GM18508 (cell line): ENCODE results near the gene SEPTIN7.
A peak's percentile ranks its signal among the peaks of the same experiment; 100 is the strongest.
"Not testable (repeated sequence)": the region's sequence is repeated elsewhere in the genome, so short reads cannot be mapped to it uniquely, and the experiment has no call there.

Experiments
- ATAC-seq: cut with Tn5 transposase; IDR thresholded peaks from one replicate; pipeline ENCODE4 v1.9.1; 2021; ENCODE audit warnings: moderate number of reproducible peaks; ENCODE audit not compliant: insufficient read depth, unreplicated experiment

The SEPTIN7 gene

GRCh38 chr7:35800718-35801391 lies at the start of gene SEPTIN7:
TSS of gene SEPTIN7 (plus strand) at chr7:35801057. CDS start at chr7:35801210, 153 bp downstream.
- ATAC-seq, result peak; percentile 64

GRCh38 chr7:35752742-35753141 lies 48.1 kb upstream of the SEPTIN7 start:
- ATAC-seq, result no peak

GRCh38 chr7:35753761-35754603 lies 46.9 kb upstream of the SEPTIN7 start:
- no peak for ATAC-seq

DNA sequence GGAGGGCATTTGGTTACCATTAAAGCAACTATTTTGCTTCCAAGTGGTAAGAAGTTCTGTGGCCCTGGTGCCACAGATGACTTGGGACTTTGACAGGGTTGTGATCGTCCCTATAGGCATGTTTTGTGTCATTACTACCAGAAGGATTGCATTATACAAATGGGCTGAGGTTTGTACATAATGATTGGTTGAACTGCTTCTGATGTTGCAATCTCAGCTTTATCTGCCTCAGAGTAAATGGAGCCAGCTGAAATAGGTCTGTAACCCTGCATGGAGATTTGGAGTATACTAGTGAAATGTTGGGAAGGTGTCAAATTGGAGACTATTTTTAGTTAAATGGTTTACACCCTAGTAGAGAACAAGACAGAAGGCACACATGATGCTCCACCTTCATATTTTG lies 46.1 kb upstream of the SEPTIN7 start:
- ATAC-seq, result no peak

DNA sequence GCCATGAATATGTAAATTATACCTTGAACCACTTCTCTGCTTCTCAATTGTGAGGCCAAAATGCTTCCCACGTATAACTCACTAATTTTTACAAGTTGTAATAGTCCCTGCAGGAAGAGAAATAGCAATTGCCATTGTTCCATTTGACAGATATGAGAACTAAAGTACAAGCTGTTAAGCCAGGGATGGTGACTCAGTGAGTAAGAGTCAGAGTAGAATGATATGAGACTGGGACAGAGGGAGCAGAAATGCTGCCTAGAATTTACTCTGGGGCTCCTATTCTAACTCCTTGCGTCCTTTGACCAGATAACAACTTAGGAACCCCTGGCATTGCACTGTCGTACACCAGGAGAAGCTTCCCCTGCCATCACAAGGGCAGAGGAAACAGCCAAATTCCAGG lies 45.1 kb upstream of the SEPTIN7 start:
- ATAC-seq, result no peak

GRCh38 chr7:35756453-35756852 lies 44.4 kb upstream of the SEPTIN7 start:
- not testable (repeated sequence) for ATAC-seq

DNA sequence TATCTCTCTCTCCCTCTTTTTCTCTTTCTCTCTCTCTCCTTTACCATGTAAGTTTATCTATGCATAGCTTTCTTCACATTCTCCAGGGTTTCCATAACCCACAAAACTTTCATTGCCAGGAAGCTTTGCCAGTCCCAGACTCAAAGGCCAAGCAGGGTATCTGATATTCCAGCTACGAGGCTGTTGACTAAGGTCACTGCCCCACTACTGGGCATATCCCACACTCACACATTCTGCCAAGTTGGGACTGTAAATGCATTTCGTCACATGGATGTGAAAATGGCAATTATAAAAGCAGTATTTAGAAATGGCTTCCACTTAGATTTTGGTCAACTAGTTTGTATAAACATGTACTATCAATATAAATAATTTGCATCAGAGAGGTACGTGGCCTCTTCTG lies 43.3 kb upstream of the SEPTIN7 start:
- ATAC-seq, result no peak

- no peak for ATAC-seq
Observed at GRCh38 chr7:35758421-35758820, 42.4 kb upstream of the SEPTIN7 start.

DNA sequence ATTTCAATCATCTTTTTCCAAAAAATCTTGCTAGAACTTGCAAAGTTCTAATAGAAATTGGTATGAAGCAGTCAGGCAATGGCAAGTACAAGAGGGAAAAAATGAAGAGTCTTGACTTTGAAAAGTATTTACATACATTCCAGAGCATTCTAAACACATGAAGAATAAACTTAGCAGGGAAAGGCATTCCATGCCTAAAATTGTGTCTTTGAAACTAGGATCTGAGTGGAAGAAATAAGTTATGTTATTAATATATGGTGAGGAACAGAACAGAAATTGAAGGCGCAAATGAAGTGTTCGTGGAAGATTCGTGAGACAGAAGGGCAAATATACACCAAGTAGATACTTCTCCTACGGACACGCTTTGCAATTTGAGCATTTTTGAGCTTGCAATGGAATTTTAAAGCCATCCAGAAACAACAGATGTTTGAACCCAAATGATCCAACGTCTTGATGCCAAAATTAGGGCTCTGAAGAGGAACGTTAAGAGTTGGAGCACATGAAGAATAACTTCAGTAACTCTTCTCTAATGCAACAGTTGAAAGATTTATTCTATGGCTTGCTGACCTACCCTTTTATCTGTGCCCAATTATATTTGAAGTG lies 40.6 kb upstream of the SEPTIN7 start:
- no peak for ATAC-seq

DNA sequence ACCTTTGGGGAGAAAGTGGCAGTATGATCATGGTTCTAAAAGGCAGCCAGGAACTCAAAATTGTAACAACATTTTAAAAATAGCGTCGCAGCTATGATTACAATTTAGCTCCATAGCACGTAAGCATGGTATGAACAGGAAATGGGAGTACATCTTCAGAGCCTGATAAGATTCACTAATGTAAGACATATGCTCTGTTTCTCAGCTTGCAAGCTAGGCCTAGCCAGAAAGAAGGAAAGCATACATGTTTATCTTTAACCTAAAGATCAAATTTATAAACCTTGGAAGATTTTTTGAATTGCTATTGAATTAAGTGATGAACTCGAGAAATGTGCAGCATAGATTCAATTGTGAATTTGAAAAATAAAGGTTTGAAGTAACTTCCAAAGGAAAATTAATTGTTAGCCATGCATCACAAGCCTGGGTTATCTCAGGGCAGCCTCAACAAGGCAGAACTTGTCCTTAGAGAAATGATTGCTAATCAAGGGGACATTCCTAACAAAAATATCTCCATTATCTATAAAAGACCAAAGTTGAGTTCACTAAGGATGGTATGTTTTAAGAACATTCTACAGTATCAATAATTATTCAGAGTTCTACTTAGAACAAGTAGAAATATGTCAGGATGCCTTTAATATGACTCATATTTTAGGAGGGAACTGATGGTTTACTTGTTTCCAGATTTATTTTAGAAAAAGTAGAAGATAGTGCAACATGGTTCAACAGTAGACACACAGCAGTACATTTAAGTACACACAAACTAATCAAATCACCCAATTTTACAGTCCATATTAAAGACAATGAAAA lies 38.8 kb upstream of the SEPTIN7 start:
- ATAC-seq, result no peak

GRCh38 chr7:35762781-35763180 lies 38.1 kb upstream of the SEPTIN7 start:
- no peak for ATAC-seq

- ATAC-seq, result no peak
Observed at GRCh38 chr7:35768346-35768745, 32.5 kb upstream of the SEPTIN7 start.

DNA sequence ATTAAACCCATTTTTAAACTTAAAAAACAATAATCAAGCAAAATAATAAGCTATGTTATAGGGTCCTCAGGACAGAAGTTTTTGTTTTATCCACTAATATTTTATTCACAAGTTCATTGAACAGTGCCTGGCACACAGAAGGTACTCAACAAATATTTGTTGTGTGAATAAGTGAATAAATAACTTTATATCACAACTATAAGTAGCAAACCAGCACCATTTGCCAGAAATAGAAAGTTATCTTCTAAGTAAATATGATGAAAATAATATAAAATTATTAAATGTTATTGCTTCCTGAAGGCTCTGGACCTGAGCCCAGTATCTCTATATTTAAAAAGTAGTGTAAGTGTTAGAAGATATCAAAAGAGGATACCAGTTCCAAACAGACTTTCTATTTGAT lies 29.1 kb upstream of the SEPTIN7 start:
- no peak for ATAC-seq

DNA sequence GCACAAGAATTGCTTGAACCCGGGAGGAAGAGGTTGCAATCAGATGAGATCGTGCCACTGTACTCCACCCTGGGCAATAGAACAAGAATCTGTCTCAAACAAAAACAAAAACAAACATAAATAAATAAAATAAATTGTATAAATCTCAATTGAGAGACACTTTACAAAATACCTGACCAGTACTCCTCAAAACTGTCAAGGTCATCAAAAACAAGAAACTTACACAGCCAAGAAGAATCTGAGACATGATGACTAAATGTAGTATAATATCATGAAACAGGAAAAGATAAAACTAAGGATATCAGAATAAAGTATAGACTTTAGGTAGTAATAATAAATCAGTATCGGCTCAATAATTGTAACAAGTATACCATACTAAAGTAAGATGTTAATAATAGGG lies 26.9 kb upstream of the SEPTIN7 start:
- no peak for ATAC-seq

DNA sequence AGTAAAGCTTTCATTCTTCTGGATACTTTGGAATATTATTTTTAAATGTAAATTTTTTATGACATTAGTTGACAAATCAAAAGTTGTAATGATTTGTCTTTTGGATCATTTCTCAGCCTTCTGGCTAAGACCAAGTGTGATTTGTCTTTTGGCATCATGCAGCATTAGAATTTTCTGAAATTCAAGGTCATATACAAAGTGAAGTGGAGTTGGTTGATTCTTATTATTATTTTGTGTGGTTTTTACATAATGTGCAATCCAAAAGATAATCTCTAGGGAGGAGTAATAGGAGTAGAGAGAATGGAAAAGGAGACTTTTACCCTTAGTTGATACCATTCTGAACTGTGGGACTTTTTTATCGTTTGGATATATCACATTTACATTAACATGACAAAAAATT lies 24.2 kb upstream of the SEPTIN7 start:
- no peak for ATAC-seq

- no peak for ATAC-seq
Observed at GRCh38 chr7:35777121-35777520, 23.7 kb upstream of the SEPTIN7 start.

GRCh38 chr7:35780070-35780469 lies 20.8 kb upstream of the SEPTIN7 start:
- no peak for ATAC-seq

- ATAC-seq, result no peak
Observed at GRCh38 chr7:35781200-35781701, 19.6 kb upstream of the SEPTIN7 start.

DNA sequence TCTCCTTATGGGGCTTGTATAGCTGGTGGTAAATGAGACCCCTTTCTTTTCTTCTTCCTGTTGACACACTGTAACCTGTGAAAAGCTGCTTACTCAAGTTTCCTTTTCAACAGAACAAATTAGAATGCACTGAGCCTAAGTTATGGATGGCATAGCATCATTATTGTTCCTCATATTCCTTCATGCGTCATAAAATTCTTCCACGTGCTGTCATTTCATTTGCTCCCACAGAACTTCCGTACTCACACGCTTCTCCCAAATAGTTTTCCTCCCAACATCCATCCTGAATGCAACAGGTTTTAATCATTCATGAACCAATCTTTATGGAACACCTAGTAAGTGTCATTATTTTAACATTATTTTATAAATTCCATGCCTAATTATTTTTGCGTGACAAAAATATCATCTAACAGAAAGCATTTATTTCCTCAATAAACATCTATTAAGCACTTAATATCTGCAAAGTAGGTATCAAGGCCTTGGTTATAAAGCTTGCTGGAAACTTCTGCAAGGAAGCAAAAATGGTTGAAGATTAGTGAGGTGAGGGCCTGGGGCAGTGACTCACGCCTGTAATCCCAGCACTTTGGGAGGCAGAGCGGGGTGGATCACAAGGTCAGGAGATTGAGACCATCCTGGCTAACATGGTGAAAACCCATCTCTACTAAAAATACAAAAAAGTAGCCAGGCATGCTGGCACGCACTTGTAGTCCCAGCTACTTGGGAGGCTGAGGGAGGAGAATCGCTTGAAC lies 18.9 kb upstream of the SEPTIN7 start:
- ATAC-seq, result no peak

DNA sequence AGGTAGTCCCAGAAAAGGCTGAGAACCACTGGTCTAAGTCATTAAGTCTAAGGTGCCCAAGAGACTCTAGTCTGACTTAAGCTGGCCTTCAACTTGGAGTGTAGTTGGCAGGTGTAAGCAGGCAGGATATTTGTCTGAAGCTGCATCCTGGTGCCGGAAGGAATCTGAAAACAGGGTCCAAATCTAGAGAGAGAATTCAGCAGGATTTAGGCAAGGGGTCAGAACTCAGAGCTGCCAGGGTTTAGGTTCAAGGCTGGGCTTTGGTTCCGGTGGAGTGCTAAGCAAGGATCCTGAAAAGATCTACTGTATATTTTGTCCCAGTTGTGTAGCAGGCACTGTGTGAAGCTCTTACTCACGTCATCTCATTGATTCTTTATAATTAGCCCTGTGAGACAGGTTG lies 16.5 kb upstream of the SEPTIN7 start:
- ATAC-seq, result no peak
